ELR (cell line): ENCODE measurements around the gene PLCB1.
"Not testable (repeated sequence)": the region's sequence is repeated elsewhere in the genome, so short reads cannot be mapped to it uniquely, and the experiment has no call there.

Experiments
- DNase-seq: peaks from one replicate; pipeline ENCODE4 v3.0.0-alpha.2; 2015; ENCODE audit warnings: low read depth

The PLCB1 gene

GRCh38 chr20:8156235-8157079 lies 24.4 kb downstream of the PLCB1 start:
- peak; percentile 36 for DNase-seq

GRCh38 chr20:8159217-8159616 lies 27.2 kb downstream of the PLCB1 start:
- not testable (repeated sequence) for DNase-seq

GRCh38 chr20:8161264-8162071 lies 29.4 kb downstream of the PLCB1 start:
- peak; percentile 65 for DNase-seq

GRCh38 chr20:8162610-8163009 lies 30.5 kb downstream of the PLCB1 start:
- DNase-seq = no peak

- DNase-seq = no peak
These were observed 31.5 kb downstream of the PLCB1 start for GRCh38 chr20:8163543-8163942.

GRCh38 chr20:8166730-8167129 lies 34.7 kb downstream of the PLCB1 start:
- DNase-seq = no peak

- DNase-seq = no peak
These were observed 36.8 kb downstream of the PLCB1 start for GRCh38 chr20:8168785-8169288.

- no peak for DNase-seq
These were observed 38.9 kb downstream of the PLCB1 start for GRCh38 chr20:8170921-8171320.

GRCh38 chr20:8172191-8172590 lies 40.1 kb downstream of the PLCB1 start:
- no peak for DNase-seq

GRCh38 chr20:8175741-8176675 lies 43.9 kb downstream of the PLCB1 start:
- DNase-seq = no peak

GRCh38 chr20:8183526-8183925 lies 51.5 kb downstream of the PLCB1 start:
- DNase-seq = peak; percentile 3

GRCh38 chr20:8187740-8188139 lies 55.7 kb downstream of the PLCB1 start:
- DNase-seq = no peak

GRCh38 chr20:8190043-8190880 lies 58.2 kb downstream of the PLCB1 start:
- DNase-seq = no peak

GRCh38 chr20:8194721-8195120 lies 62.7 kb downstream of the PLCB1 start:
- no peak for DNase-seq

- DNase-seq = no peak
These were observed 64.0 kb downstream of the PLCB1 start for GRCh38 chr20:8196096-8196495.

GRCh38 chr20:8200220-8200619 lies 68.2 kb downstream of the PLCB1 start:
- DNase-seq = no peak

- no peak for DNase-seq
These were observed 71.3 kb downstream of the PLCB1 start for GRCh38 chr20:8203366-8203765.

GRCh38 chr20:8205996-8206395 lies 73.9 kb downstream of the PLCB1 start:
- DNase-seq = no peak

- no peak for DNase-seq
These were observed 76.2 kb downstream of the PLCB1 start for GRCh38 chr20:8208226-8208625.

GRCh38 chr20:8209061-8209460 lies 77.0 kb downstream of the PLCB1 start:
- no peak for DNase-seq

- no peak for DNase-seq
These were observed 78.7 kb downstream of the PLCB1 start for GRCh38 chr20:8210749-8211148.
